ENCODE data around the gene METTL13. TPM values are rescaled to one million over a fixed set of nuclear protein-coding genes. Genes with fewer than 3 reads are reported as not detected.

The METTL13 gene
- total and polyA plus RNA-seq, 2 donors (not counting 1 experiment from before 2014, with no cell fraction given), result 16.8 to 33.0 TPM

GRCh38 chr1:171845998-171846397, 64.5 kb downstream of the METTL13 start:
- H3K27ac ChIP-seq (ENCODE audit: low read length in 2 of 2), result no peak overlapping the region
- Mint-ChIP-seq H3K4me3 (no peak overlapping the region), H3K9me3 (ENCODE audit: insufficient read depth) (no peaks in the 10 kb centered on the region), H3K4me1 (peaks cover 12% of the 10 kb centered on the region), H3K27ac (no peak overlapping the region), H3K27me3 (peaks cover 19% of the 10 kb centered on the region)
- no peaks in the 10 kb centered on the region for H3K36me3 ChIP-seq (replicated peaks in 1 of 2; ENCODE audit: control extremely low read depth in 1 of 2, control insufficient read depth in 1 of 2, extremely low read depth in 1 of 2, insufficient read depth in 2 of 2, low read length in 1 of 2)
- ChIA-PET POLR2A (no interaction called here), CTCF (no interaction called here)
- TF ChIP-seq CTCF (IDR thresholded peaks at IDR 0.05), result no peak
- TF ChIP-seq EZH2 (IDR thresholded peaks at IDR 0.05; ENCODE audit: borderline replicate concordance, insufficient read depth, low read depth, low read length, poor library complexity, severe bottlenecking), result no peak
- H4K20me1 ChIP-seq (ENCODE audit: control insufficient read depth, insufficient read depth, low read length, poor library complexity, severe bottlenecking), result no peaks in the 10 kb centered on the region
- H3K4me1 ChIP-seq (ENCODE audit: control insufficient read depth in 2 of 2, insufficient read depth in 2 of 2, low read length in 2 of 2), result peaks cover 11 to 15% of the 10 kb centered on the region in 2 donors
- ATAC-seq (ENCODE audit: low read depth), result no peak
- no peak overlapping the region for H2AFZ ChIP-seq (ENCODE audit: insufficient read depth, low read depth, low read length, poor library complexity, severe bottlenecking)
- DNase-seq, result no peak
- H3K9ac ChIP-seq (ENCODE audit: low read length), result no peak overlapping the region
- H3K9me3 ChIP-seq (ENCODE audit: control extremely low read depth in 1 of 3, control insufficient read depth in 2 of 3, insufficient read depth in 1 of 3, low read length in 2 of 3), result no peaks in the 10 kb centered on the region
- peaks cover 0 to 25% (median 17%) of the 10 kb centered on the region in 4 experiments for H3K27me3 ChIP-seq (replicated peaks in 1 of 4; ENCODE audit: control extremely low read depth in 1 of 4, control insufficient read depth in 3 of 4, insufficient read depth in 4 of 4, low read length in 3 of 4)
- no peak overlapping the region for H3K4me3 ChIP-seq (ENCODE audit: control extremely low read depth in 1 of 5, extremely low read depth in 1 of 5, insufficient read depth in 1 of 5, low read depth in 2 of 5, low read length in 4 of 5)
- H3K4me2 ChIP-seq (replicated peaks; ENCODE audit: low read depth, low read length, poor library complexity, severe bottlenecking), result no peak overlapping the region
- no peaks in the 10 kb centered on the region for H3K79me2 ChIP-seq (ENCODE audit: control insufficient read depth, insufficient read depth, low read length)
- intact Hi-C loops (cut with micrococcal nuclease), result no loop called here

Small RNAs within 50 kb of the gene (small RNA-seq; reads per million reads assigned to genes)
- not detected for gene RF00601 (ENCODE audit: insufficient read length, low read depth, low replicate concordance)

Other genes starting within 250 kb of the METTL13 start
- gene MYOCOS, start 159.4 kb upstream of the METTL13 start, total RNA-seq, result 0.32 and 0.39 TPM in 2 replicates
- gene MYOCOS, start 159.4 kb upstream of the METTL13 start, polyA plus RNA-seq, result not detected in 2 replicates
- not detected in 2 replicates for gene MYOC, start 129.0 kb upstream of the METTL13 start, total RNA-seq
- not detected in 2 replicates for gene MYOC, start 129.0 kb upstream of the METTL13 start, polyA plus RNA-seq
- gene VAMP4, start 39.6 kb upstream of the METTL13 start, total RNA-seq, result 17.5 and 21.8 TPM in 2 replicates
- gene VAMP4, start 39.6 kb upstream of the METTL13 start, polyA plus RNA-seq, result 11.6 and 16.4 TPM in 2 replicates
- 1.3 and 1.5 TPM in 2 replicates for gene DNM3, start 59.8 kb downstream of the METTL13 start, total RNA-seq
- 0.56 and 1.0 TPM in 2 replicates for gene DNM3, start 59.8 kb downstream of the METTL13 start, polyA plus RNA-seq

Measured in B cell (primary cell).